ENCODE measurements around the gene KRTAP26-1.

Gene KRTAP26-1

GRCh38 chr21:30269803-30270530, 50.1 kb downstream of the KRTAP26-1 start:
- DNase-seq = no peak
